ENCODE measurements around the gene ARPP21. TPM values are rescaled to one million over a fixed set of nuclear protein-coding genes. Genes with fewer than 3 reads are reported as not detected.
A peak's percentile ranks its signal among the peaks of the same experiment; 100 is the strongest.

ARPP21 gene
- polyA plus RNA-seq, 6 donors from 2014 or later = 0.82 to 1.4 TPM; not detected in 4

- DNase-seq = no peak
- no peaks in the 10 kb centered on the region for H3K9me3 Mint-ChIP-seq
- no peak for ATAC-seq (ENCODE audit: low read depth in 2 of 2)
- no peak overlapping the region for H3K4me3 Mint-ChIP-seq
- H3K27ac Mint-ChIP-seq = no peak overlapping the region
- H3K36me3 Mint-ChIP-seq = no peaks in the 10 kb centered on the region
- no peaks in the 10 kb centered on the region for H3K27me3 Mint-ChIP-seq
- H3K4me1 Mint-ChIP-seq = peaks cover 0 to 5% (median 4%) of the 10 kb centered on the region in 3 donors
Observed at GRCh38 chr3:35647461-35647860, 8.1 kb downstream of the ARPP21 start.

- Mint-ChIP-seq H3K27me3 (no peaks in the 10 kb centered on the region), H3K27ac (peak overlapping the region in 1 of 6 donors; percentile 27), H3K36me3 (no peaks in the 10 kb centered on the region), H3K4me3 (no peak overlapping the region), H3K4me1 (peaks cover 1 to 13% (median 1%) of the 10 kb centered on the region in 3 donors), H3K9me3 (no peaks in the 10 kb centered on the region)
- no peak for ATAC-seq (ENCODE audit: low read depth in 2 of 2)
- no peak for DNase-seq
Observed at GRCh38 chr3:35648347-35648746, 9.0 kb downstream of the ARPP21 start.

GRCh38 chr3:35649405-35649804 lies 10.1 kb downstream of the ARPP21 start:
- DNase-seq (no peak), ATAC-seq (ENCODE audit: low read depth in 2 of 2) (no peak)
- H3K4me1 Mint-ChIP-seq = peaks cover 4 to 20% (median 4%) of the 10 kb centered on the region in 3 donors
- no peak overlapping the region for H3K4me3 Mint-ChIP-seq
- no peaks in the 10 kb centered on the region for H3K9me3 Mint-ChIP-seq
- H3K36me3 Mint-ChIP-seq = no peaks in the 10 kb centered on the region
- no peak overlapping the region for H3K27ac Mint-ChIP-seq
- no peaks in the 10 kb centered on the region for H3K27me3 Mint-ChIP-seq

- no peaks in the 10 kb centered on the region for H3K9me3 Mint-ChIP-seq
Observed at GRCh38 chr3:35651426-35651825, 12.1 kb downstream of the ARPP21 start.

GRCh38 chr3:35651851-35652250 lies 12.5 kb downstream of the ARPP21 start:
- Mint-ChIP-seq H3K36me3 (no peaks in the 10 kb centered on the region), H3K9me3 (no peaks in the 10 kb centered on the region), H3K27ac (no peak overlapping the region), H3K27me3 (no peaks in the 10 kb centered on the region), H3K4me1 (peaks cover 4 to 23% (median 8%) of the 10 kb centered on the region in 3 donors), H3K4me3 (no peak overlapping the region)
- ATAC-seq (ENCODE audit: low read depth in 2 of 2) = no peak
- no peak for DNase-seq

More at GRCh38 chr3:35651426-35651825, 12.1 kb downstream of the ARPP21 start:
- H3K36me3 Mint-ChIP-seq = no peaks in the 10 kb centered on the region
- H3K27me3 Mint-ChIP-seq = no peaks in the 10 kb centered on the region
- H3K4me3 Mint-ChIP-seq = no peak overlapping the region
- no peak overlapping the region for H3K27ac Mint-ChIP-seq
- peaks cover 4 to 23% (median 8%) of the 10 kb centered on the region in 3 donors for H3K4me1 Mint-ChIP-seq
- ATAC-seq (ENCODE audit: low read depth in 2 of 2) (no peak), DNase-seq (no peak)

- ATAC-seq (ENCODE audit: low read depth in 2 of 2) = no peak
- Mint-ChIP-seq H3K36me3 (no peaks in the 10 kb centered on the region), H3K27ac (no peak overlapping the region)
Observed at GRCh38 chr3:35653347-35653746, 14.0 kb downstream of the ARPP21 start.

GRCh38 chr3:35654476-35654875 lies 15.2 kb downstream of the ARPP21 start:
- ATAC-seq (ENCODE audit: low read depth in 2 of 2) = no peak
- H3K4me1 Mint-ChIP-seq = peaks cover 4 to 23% (median 8%) of the 10 kb centered on the region in 3 donors
- no peaks in the 10 kb centered on the region for H3K27me3 Mint-ChIP-seq
- no peaks in the 10 kb centered on the region for H3K36me3 Mint-ChIP-seq
- H3K27ac Mint-ChIP-seq = no peak overlapping the region
- DNase-seq = no peak
- H3K9me3 Mint-ChIP-seq = no peaks in the 10 kb centered on the region
- H3K4me3 Mint-ChIP-seq = peak overlapping the region in 2 of 8 donors; percentile 23 to 57

More at GRCh38 chr3:35653347-35653746, 14.0 kb downstream of the ARPP21 start:
- H3K4me3 Mint-ChIP-seq = peak overlapping the region in 2 of 8 donors; percentile 21 to 40
- no peaks in the 10 kb centered on the region for H3K27me3 Mint-ChIP-seq
- DNase-seq = no peak
- H3K4me1 Mint-ChIP-seq = peaks cover 4 to 23% (median 8%) of the 10 kb centered on the region in 3 donors
- no peaks in the 10 kb centered on the region for H3K9me3 Mint-ChIP-seq

- ATAC-seq (ENCODE audit: low read depth in 2 of 2) (no peak), DNase-seq (no peak)
- H3K36me3 Mint-ChIP-seq = no peaks in the 10 kb centered on the region
- no peak overlapping the region for H3K4me3 Mint-ChIP-seq
- H3K4me1 Mint-ChIP-seq = peaks cover 0 to 6% (median 4%) of the 10 kb centered on the region in 3 donors
- H3K9me3 Mint-ChIP-seq = no peaks in the 10 kb centered on the region
- no peak overlapping the region for H3K27ac Mint-ChIP-seq
- H3K27me3 Mint-ChIP-seq = no peaks in the 10 kb centered on the region
Observed at GRCh38 chr3:35658686-35659085, 19.4 kb downstream of the ARPP21 start.

- Mint-ChIP-seq H3K9me3 (no peaks in the 10 kb centered on the region), H3K27me3 (no peaks in the 10 kb centered on the region), H3K4me1 (peaks cover 6 to 7% (median 7%) of the 10 kb centered on the region in 3 donors), H3K27ac (no peak overlapping the region), H3K36me3 (no peaks in the 10 kb centered on the region), H3K4me3 (no peak overlapping the region)
- ATAC-seq (ENCODE audit: low read depth in 2 of 2) = no peak
- peak; percentile 13 for DNase-seq
Observed at GRCh38 chr3:35659768-35660167, 20.4 kb downstream of the ARPP21 start.

- ATAC-seq (ENCODE audit: low read depth in 2 of 2) = no peak
- Mint-ChIP-seq H3K36me3 (no peaks in the 10 kb centered on the region), H3K4me3 (no peak overlapping the region), H3K27ac (peak overlapping the region in 2 of 6 donors; percentile 21 to 36), H3K4me1 (peaks cover 8 to 20% (median 8%) of the 10 kb centered on the region in 3 donors), H3K9me3 (peaks cover 0 to 5% (median 0%) of the 10 kb centered on the region in 7 donors), H3K27me3 (no peaks in the 10 kb centered on the region)
- DNase-seq = no peak
Observed at GRCh38 chr3:35663471-35663870, 24.1 kb downstream of the ARPP21 start.

- no peaks in the 10 kb centered on the region for H3K27me3 Mint-ChIP-seq
- peak overlapping the region in 4 of 8 donors; percentile 37 to 74 (median 54) for H3K4me3 Mint-ChIP-seq
- H3K4me1 Mint-ChIP-seq = peaks cover 8 to 20% (median 8%) of the 10 kb centered on the region in 3 donors
- peaks cover 0 to 5% (median 0%) of the 10 kb centered on the region in 7 donors for H3K9me3 Mint-ChIP-seq
- DNase-seq = peak; percentile 60
- peak overlapping the region in 2 of 6 donors; percentile 79 to 90 for H3K27ac Mint-ChIP-seq
- ATAC-seq (ENCODE audit: low read depth in 2 of 2) = peak; percentile 94 to 95
- no peaks in the 10 kb centered on the region for H3K36me3 Mint-ChIP-seq
Observed at GRCh38 chr3:35664460-35664919, 25.2 kb downstream of the ARPP21 start.

- ATAC-seq (ENCODE audit: low read depth in 2 of 2) (no peak), DNase-seq (no peak)
- Mint-ChIP-seq H3K27ac (peak overlapping the region in 1 of 6 donors; percentile 39), H3K27me3 (no peaks in the 10 kb centered on the region), H3K4me3 (no peak overlapping the region), H3K4me1 (peaks cover 8 to 25% (median 8%) of the 10 kb centered on the region in 3 donors), H3K36me3 (no peaks in the 10 kb centered on the region), H3K9me3 (peaks cover 0 to 5% (median 0%) of the 10 kb centered on the region in 7 donors)
Observed at GRCh38 chr3:35665390-35666055, 26.2 kb downstream of the ARPP21 start.

GRCh38 chr3:35666888-35667287 lies 27.6 kb downstream of the ARPP21 start:
- Mint-ChIP-seq H3K9me3 (peaks cover 0 to 5% (median 0%) of the 10 kb centered on the region in 7 donors), H3K4me3 (no peak overlapping the region)

GRCh38 chr3:35670408-35670965 lies 31.2 kb downstream of the ARPP21 start:
- Mint-ChIP-seq H3K4me1 (peaks cover 3 to 29% (median 5%) of the 10 kb centered on the region in 3 donors), H3K4me3 (no peak overlapping the region), H3K27ac (no peak overlapping the region), H3K9me3 (peaks cover 0 to 5% (median 0%) of the 10 kb centered on the region in 7 donors), H3K36me3 (no peaks in the 10 kb centered on the region), H3K27me3 (no peaks in the 10 kb centered on the region)
- no peak for ATAC-seq (ENCODE audit: low read depth in 2 of 2)
- no peak for DNase-seq

More at GRCh38 chr3:35666888-35667287, 27.6 kb downstream of the ARPP21 start:
- Mint-ChIP-seq H3K27ac (no peak overlapping the region), H3K27me3 (no peaks in the 10 kb centered on the region), H3K36me3 (no peaks in the 10 kb centered on the region), H3K4me1 (peaks cover 8 to 38% (median 11%) of the 10 kb centered on the region in 3 donors)
- DNase-seq = no peak
- ATAC-seq (ENCODE audit: low read depth in 2 of 2) = no peak
